Embryonic facial prominence (tissue), 1 donor: ENCODE data around the gene GALNT9.
"Not testable (repeated sequence)": the region's sequence is repeated elsewhere in the genome, so short reads cannot be mapped to it uniquely, and the experiment has no call there.

Experiments used
- DNase-seq: peaks from one replicate; pipeline ENCODE4 v3.0.0-alpha.2; 2016; ENCODE audit errors: extremely low spot score

The GALNT9 gene

GRCh38 chr12:132264086-132265010 is 65.0 kb downstream of the GALNT9 start:
- DNase-seq: no peak

- DNase-seq: no peak
These were observed 65.8 kb downstream of the GALNT9 start for GRCh38 chr12:132263451-132264049.

GRCh38 chr12:132263061-132263360 is 66.4 kb downstream of the GALNT9 start:
- no peak for DNase-seq

- DNase-seq: no peak
These were observed 66.9 kb downstream of the GALNT9 start for GRCh38 chr12:132262256-132263060.

GRCh38 chr12:132261328-132262138 is 67.9 kb downstream of the GALNT9 start:
- DNase-seq: no peak

GRCh38 chr12:132260721-132261120 is 68.7 kb downstream of the GALNT9 start:
- no peak for DNase-seq

- no peak for DNase-seq
These were observed 69.3 kb downstream of the GALNT9 start for GRCh38 chr12:132259872-132260695.

DNA sequence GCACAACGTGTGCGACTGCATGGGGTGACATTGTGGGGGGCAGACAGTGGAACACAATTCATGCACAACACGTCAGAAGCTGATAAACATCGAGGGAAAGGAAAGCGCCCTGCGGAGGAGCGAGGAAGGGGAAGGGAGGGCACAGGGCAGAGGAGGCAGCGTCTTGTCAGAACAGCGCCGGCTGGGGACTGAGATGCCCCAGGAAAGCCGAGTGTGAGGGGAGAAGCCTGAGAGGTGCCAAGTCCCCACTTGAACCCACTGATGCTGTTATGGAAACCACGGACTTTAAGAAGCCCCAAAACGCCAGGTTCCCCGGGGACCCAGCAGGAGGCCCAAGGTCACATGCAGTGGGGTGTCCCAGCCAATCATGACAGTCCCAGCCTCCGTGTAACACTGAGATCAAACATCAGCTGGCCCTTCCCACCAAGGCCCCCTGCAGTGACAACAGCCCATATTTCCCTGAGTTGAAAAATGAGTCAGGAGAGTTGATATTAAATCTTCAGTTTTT is 70.0 kb downstream of the GALNT9 start:
- DNase-seq: no peak

GRCh38 chr12:132258543-132258942 is 70.8 kb downstream of the GALNT9 start:
- DNase-seq: no peak

- no peak for DNase-seq
These were observed 71.4 kb downstream of the GALNT9 start for GRCh38 chr12:132257955-132258490.

DNA sequence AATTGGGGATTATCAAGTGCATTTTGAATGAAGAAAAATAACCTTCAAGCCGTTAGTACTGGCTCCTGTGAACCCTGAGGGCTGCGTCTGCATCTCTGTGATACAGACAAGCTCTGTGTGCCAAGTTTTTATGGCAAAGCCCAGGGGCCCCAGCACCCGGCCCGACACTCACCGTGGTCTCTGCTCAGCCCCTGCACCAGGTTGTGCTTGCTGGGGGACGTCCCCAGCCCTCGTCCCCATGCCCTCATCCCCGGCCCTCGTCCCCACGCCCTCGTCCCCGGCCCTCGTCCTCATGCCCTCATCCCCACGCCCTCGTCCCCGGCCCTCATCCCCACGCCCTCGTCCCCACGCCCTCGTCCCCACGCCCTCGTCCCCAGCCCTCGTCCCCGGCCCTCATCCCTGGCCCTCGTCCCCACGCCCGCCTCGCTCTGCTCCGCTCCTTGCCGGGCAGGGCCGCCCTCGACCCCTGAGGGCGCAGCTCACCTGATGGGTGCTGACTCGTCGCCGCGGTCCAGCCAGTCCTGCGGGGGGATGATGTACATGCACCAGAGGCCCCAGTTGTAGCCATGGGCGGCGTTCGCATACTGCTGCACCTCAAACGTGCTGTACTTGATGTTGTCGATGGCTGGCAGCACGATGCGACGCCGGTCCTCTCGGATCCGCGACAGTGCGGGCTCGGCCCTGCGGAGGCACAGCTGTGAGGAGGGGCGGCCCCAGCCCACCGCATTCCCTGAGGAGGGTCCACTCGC is 72.0 kb downstream of the GALNT9 start:
- no peak for DNase-seq

DNA sequence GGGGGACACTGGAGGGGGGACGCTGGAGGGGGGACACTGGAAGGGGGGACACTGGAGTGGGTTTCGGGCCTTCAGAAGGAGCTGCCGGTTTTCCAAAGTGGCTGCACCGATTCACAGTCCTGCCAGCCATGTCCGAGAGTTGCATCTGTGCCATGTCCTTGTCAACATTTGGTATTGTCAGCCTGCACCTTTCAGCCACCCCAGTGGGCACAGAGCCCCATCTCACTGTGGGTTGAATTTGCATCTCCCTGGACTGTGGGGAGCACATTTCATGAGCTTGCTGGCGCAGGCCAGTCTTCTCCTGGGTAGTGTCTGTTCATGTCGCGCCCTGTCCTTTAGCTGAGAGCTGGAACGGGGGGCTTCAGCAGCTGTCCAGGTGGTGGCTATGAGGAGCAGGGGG is 72.7 kb downstream of the GALNT9 start:
- DNase-seq: no peak

- no peak for DNase-seq
These were observed 73.7 kb downstream of the GALNT9 start for GRCh38 chr12:132255642-132256041.

DNA sequence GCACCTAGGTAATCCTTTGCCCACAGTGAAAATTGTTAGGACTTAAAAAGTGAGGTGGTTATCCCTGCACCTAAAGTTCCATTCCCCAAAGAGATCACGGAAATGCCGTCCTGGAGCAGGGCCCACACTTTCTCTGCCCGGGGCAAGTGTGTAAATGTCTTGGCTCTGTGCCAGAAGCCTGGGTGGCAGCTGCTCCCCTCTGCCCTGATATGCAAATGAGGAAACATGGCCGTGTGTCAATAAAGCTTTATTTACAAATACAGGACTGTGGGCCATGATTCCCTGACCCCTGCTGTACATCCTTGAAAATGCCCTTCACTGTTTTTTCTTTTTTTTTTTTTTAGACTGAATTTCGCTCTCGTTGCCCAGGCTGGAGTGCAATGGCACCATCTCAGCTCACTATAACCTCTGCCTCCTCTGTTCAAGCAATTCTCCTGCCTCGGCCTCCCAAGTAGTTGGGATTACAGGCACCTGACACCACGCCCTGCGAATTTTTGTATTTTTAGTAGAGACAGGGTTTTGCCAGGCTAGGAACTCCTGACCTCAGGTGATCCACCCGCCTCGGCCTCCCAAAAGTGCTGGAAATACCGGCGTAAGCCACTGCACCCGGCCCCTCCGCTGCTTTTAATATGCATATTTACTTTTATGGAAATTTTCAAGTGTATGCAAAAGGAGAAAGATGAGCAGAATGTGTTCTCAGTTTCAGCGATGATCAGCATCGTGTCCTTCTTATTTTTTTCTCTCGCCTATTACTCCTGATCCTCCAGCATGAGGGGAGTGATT is 75.5 kb downstream of the GALNT9 start:
- no peak for DNase-seq

GRCh38 chr12:132252981-132253380 is 76.4 kb downstream of the GALNT9 start:
- DNase-seq: not testable (repeated sequence)

DNA sequence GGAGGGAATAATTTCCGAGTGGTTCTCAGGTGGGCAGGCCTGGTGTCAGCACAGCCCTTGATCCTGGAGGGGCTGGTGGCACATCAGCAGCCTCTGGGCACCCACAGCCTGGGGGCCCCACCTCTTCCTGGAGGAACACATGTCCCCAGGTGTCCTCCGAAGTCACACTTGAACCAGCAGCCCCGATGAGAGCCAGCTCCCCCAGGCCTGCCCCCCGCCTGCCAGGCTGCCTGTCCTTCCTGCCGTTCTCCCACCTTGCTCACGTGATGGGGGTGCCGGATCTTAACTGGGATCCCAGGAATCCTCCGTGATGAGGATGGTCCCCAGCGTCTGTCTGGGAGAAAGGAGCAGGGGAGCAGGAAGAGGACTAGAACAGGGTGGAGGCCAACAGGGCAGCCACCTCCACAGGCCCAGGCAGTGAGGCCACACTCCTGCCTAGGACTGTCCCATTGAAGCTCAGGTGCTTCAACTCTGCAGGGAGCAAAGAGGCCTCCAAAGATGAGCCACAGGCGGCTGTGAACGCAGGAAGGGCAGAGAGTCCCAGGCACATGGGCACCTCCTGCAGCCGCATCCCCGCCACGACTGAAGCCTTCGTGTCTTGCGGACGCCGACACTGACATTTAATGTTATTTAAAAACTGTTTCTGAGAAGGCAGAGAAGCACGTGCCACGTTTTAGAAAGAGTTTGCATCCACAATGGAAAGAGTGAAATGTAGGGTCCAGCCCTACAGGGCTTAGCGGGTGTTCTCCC is 77.5 kb downstream of the GALNT9 start:
- DNase-seq: no peak

DNA sequence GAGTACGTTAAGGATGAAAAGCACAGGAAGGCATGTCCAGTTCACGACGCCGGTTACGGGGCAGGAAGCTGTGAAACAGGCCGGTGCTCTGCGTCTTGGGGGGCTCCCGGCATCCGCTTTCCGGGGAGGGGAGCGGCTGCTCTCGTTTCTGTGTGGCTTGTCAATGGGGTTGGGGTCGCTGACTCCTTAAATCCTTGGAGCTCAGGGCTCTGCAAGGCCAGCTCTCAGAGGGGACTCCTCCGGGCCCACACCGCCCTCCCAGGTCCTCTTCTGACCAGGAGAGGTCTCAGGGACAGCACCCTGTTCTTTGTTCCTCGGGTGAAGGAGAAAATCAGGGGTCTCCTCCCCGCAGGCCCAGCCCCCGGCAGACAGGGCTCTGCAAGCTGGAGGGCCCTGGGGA is 78.1 kb downstream of the GALNT9 start:
- DNase-seq: no peak

- DNase-seq: no peak
These were observed 78.7 kb downstream of the GALNT9 start for GRCh38 chr12:132250707-132251106.
